SK-N-SH treated with all-trans-retinoic acid at 6 μM for 48 hours (cell line): ENCODE data around the gene LMCD1.

ENCODE experiments used
- ATAC-seq: fragments of 200-7000 bp; cut with Tn5 transposase; 3 replicates; pipeline ENCODE4 v1.9.1; 2020; ENCODE audit warnings: mild to moderate bottlenecking, moderate library complexity
- ARNTL ChIP-seq: fragments of 450-650 bp; formaldehyde crosslinking; IDR thresholded peaks from 2 replicates; pipeline ENCODE4 v1.5.0; 2020; ENCODE audit warnings: low read depth, mild to moderate bottlenecking, moderate library complexity, borderline replicate concordance
- BACH2 ChIP-seq: fragments of 250-450 bp; sonication (Bioruptor Pico); IDR thresholded peaks from 2 replicates; pipeline ENCODE4 v1.9.0; 2021; ENCODE audit warnings: mild to moderate bottlenecking, borderline replicate concordance
- CREB5 ChIP-seq: fragments of 250-450 bp; sonication (Bioruptor Pico); IDR thresholded peaks from 2 replicates; pipeline ENCODE4 v1.5.1; 2020; ENCODE audit warnings: low read depth, mild to moderate bottlenecking, moderate library complexity
- CSDC2 ChIP-seq: fragments of 250-450 bp; sonication (Bioruptor Pico); IDR thresholded peaks from 2 replicates; pipeline ENCODE4 v1.5.0; 2020; ENCODE audit warnings: mild to moderate bottlenecking, moderate library complexity
- CSRNP3 ChIP-seq: fragments of 250-450 bp; sonication (Bioruptor Pico); IDR thresholded peaks from 2 replicates; pipeline ENCODE4 v1.5.1; 2021; ENCODE audit warnings: mild to moderate bottlenecking, moderate library complexity
- ESRRG ChIP-seq: fragments of 250-450 bp; sonication (Bioruptor Pico); IDR thresholded peaks from 2 replicates; pipeline ENCODE4 v1.6.1; 2021; ENCODE audit warnings: mild to moderate bottlenecking
- ISL1 ChIP-seq: fragments of 250-450 bp; sonication (Bioruptor Pico); IDR thresholded peaks from 2 replicates; pipeline ENCODE4 v2.1.2; 2022; ENCODE audit warnings: mild to moderate bottlenecking, moderate library complexity
- OSR1 ChIP-seq: fragments of 250-450 bp; sonication (Bioruptor Pico); IDR thresholded peaks from 2 replicates; pipeline ENCODE4 v1.8.0; 2022; ENCODE audit warnings: moderate library complexity, mild to moderate bottlenecking, inconsistent platforms
- PATZ1 ChIP-seq: fragments of 250-450 bp; sonication (Bioruptor Pico); IDR thresholded peaks from 2 replicates; pipeline ENCODE4 v1.8.0; 2020; ENCODE audit warnings: mild to moderate bottlenecking, moderate library complexity, borderline replicate concordance
- POU6F1 ChIP-seq: fragments of 250-450 bp; sonication (Bioruptor Pico); IDR thresholded peaks from 2 replicates; pipeline ENCODE4 v1.8.0; 2021; ENCODE audit warnings: low read depth, mild to moderate bottlenecking, moderate library complexity, borderline replicate concordance
- PPARA ChIP-seq: fragments of 250-450 bp; sonication (Bioruptor Pico); IDR thresholded peaks from 2 replicates; pipeline ENCODE4 v1.5.0; 2020; ENCODE audit warnings: mild to moderate bottlenecking, borderline replicate concordance
- SNAI2 ChIP-seq: fragments of 250-450 bp; sonication (Bioruptor Pico); IDR thresholded peaks from 2 replicates; pipeline ENCODE4 v1.5.0; 2020; ENCODE audit warnings: mild to moderate bottlenecking, moderate library complexity
- TCF4 ChIP-seq: fragments of 250-450 bp; sonication (Bioruptor Pico); IDR thresholded peaks from 2 replicates; pipeline ENCODE4 v1.8.0; 2021; ENCODE audit warnings: mild to moderate bottlenecking, moderate library complexity, borderline replicate concordance
- TOX ChIP-seq: fragments of 250-450 bp; sonication (Bioruptor Pico); IDR thresholded peaks from 2 replicates; pipeline ENCODE4 v1.8.0; 2021; ENCODE audit warnings: mild to moderate bottlenecking, moderate library complexity, borderline replicate concordance
- TSHZ2 ChIP-seq: fragments of 250-450 bp; sonication (Bioruptor Pico); IDR thresholded peaks from 2 replicates; pipeline ENCODE4 v1.5.0; 2020; ENCODE audit warnings: mild to moderate bottlenecking, moderate library complexity
- ZC3H10 ChIP-seq: fragments of 250-450 bp; sonication (Bioruptor Pico); IDR thresholded peaks from 2 replicates; pipeline ENCODE4 v1.5.1; 2021; ENCODE audit warnings: mild to moderate bottlenecking, moderate library complexity
- ZFP3 ChIP-seq: fragments of 250-450 bp; sonication (Bioruptor Pico); IDR thresholded peaks from 2 replicates; pipeline ENCODE4 v1.5.0; 2020; ENCODE audit warnings: mild to moderate bottlenecking, moderate library complexity
- ZFP30 ChIP-seq: fragments of 450-650 bp; formaldehyde crosslinking; IDR thresholded peaks from 2 replicates; pipeline ENCODE4 v1.5.0; 2022; ENCODE audit warnings: mild to moderate bottlenecking, moderate library complexity
- ZNF565 ChIP-seq: fragments of 450-650 bp; formaldehyde crosslinking; conservative IDR thresholded peaks from 2 replicates; pipeline ENCODE4 v1.5.0; 2020; ENCODE audit warnings: low read depth, mild to moderate bottlenecking, moderate library complexity
- ZNF70 ChIP-seq: fragments of 450-650 bp; formaldehyde crosslinking; IDR thresholded peaks from 2 replicates; pipeline ENCODE4 v1.5.0; 2020; ENCODE audit warnings: mild to moderate bottlenecking, moderate library complexity

The LMCD1 gene

GRCh38 chr3:8507496-8507895, 5.9 kb downstream of the LMCD1 start (continued):
- TF ChIP-seq BACH2 (CRISPR knock-in tag) = no peak
- no peak for TF ChIP-seq ZFP3 (CRISPR knock-in tag)
- no peak for TF ChIP-seq ARNTL (CRISPR knock-in tag)
- TF ChIP-seq PPARA (CRISPR knock-in tag) = no peak

GRCh38 chr3:8509961-8510360, 8.3 kb downstream of the LMCD1 start:
- ATAC-seq = peak; percentile 51
- no peak for TF ChIP-seq ZC3H10 (CRISPR knock-in tag)
- TF ChIP-seq TSHZ2 (CRISPR knock-in tag) = no peak
- no peak for TF ChIP-seq SNAI2 (CRISPR knock-in tag)
- no peak for TF ChIP-seq CREB5 (CRISPR knock-in tag)
- TF ChIP-seq ZNF70 (CRISPR knock-in tag) = no peak
- TF ChIP-seq BACH2 (CRISPR knock-in tag) = no peak
- no peak for TF ChIP-seq ISL1 (CRISPR knock-in tag)
- TF ChIP-seq ESRRG (CRISPR knock-in tag) = no peak
- TF ChIP-seq OSR1 (CRISPR knock-in tag) = no peak
- no peak for TF ChIP-seq TOX (CRISPR knock-in tag)
- no peak for TF ChIP-seq TCF4
- TF ChIP-seq CSRNP3 (CRISPR knock-in tag) = no peak
- TF ChIP-seq CSDC2 (CRISPR knock-in tag) = no peak
- no peak for TF ChIP-seq PATZ1 (CRISPR knock-in tag)

GRCh38 chr3:8512234-8512633, 10.6 kb downstream of the LMCD1 start:
- TF ChIP-seq ZFP3 (CRISPR knock-in tag) = no peak
- no peak for TF ChIP-seq ZC3H10 (CRISPR knock-in tag)
- no peak for TF ChIP-seq CSDC2 (CRISPR knock-in tag)
- TF ChIP-seq TCF4 = peak; percentile 61; the same call in 1 of the 2 replicates
- TF ChIP-seq PPARA (CRISPR knock-in tag) = no peak
- TF ChIP-seq ARNTL (CRISPR knock-in tag) = no peak
- no peak for ATAC-seq

GRCh38 chr3:8516047-8516661, 14.5 kb downstream of the LMCD1 start:
- TF ChIP-seq ZNF565 (CRISPR knock-in tag) = no peak
- TF ChIP-seq PPARA (CRISPR knock-in tag) = no peak
- TF ChIP-seq CSRNP3 (CRISPR knock-in tag) = no peak
- TF ChIP-seq ZFP30 = no peak
- TF ChIP-seq ISL1 (CRISPR knock-in tag) = no peak
- TF ChIP-seq POU6F1 (CRISPR knock-in tag) = no peak
- no peak for TF ChIP-seq ZFP3 (CRISPR knock-in tag)
- TF ChIP-seq TSHZ2 (CRISPR knock-in tag) = no peak
- no peak for ATAC-seq
